Effector CD8-positive, alpha-beta T cell (primary cell): ENCODE data around the gene IL1RL2.

Experiments used
- DNase-seq: peaks from one replicate; lab custom pipeline; 2025; lab: John Stamatoyannopoulos, UW

IL1RL2 gene

GRCh38 chr2:102194609-102195268, 7.9 kb downstream of the IL1RL2 start:
- DNase-seq, result no peak

- no peak for DNase-seq
These were observed 10.7 kb downstream of the IL1RL2 start for GRCh38 chr2:102197389-102198137.

GRCh38 chr2:102200539-102200938, 13.7 kb downstream of the IL1RL2 start:
- no peak for DNase-seq

- no peak for DNase-seq
These were observed 17.8 kb downstream of the IL1RL2 start for GRCh38 chr2:102204638-102205037.

GRCh38 chr2:102206666-102207341, 20.0 kb downstream of the IL1RL2 start:
- no peak for DNase-seq

GRCh38 chr2:102208774-102209173, 22.0 kb downstream of the IL1RL2 start:
- no peak for DNase-seq

GRCh38 chr2:102209474-102209873, 22.7 kb downstream of the IL1RL2 start:
- no peak for DNase-seq

- no peak for DNase-seq
These were observed 30.2 kb downstream of the IL1RL2 start for GRCh38 chr2:102217032-102217431.

GRCh38 chr2:102224824-102225739, 38.3 kb downstream of the IL1RL2 start:
- DNase-seq, result no peak

GRCh38 chr2:102226171-102226570, 39.3 kb downstream of the IL1RL2 start:
- no peak for DNase-seq

- no peak for DNase-seq
These were observed 40.0 kb downstream of the IL1RL2 start for GRCh38 chr2:102226612-102227391.

- no peak for DNase-seq
These were observed 42.4 kb downstream of the IL1RL2 start for GRCh38 chr2:102229141-102229769.

GRCh38 chr2:102230410-102230909, 43.6 kb downstream of the IL1RL2 start:
- no peak for DNase-seq

- no peak for DNase-seq
These were observed 46.5 kb downstream of the IL1RL2 start for GRCh38 chr2:102233132-102233884.

GRCh38 chr2:102235042-102235473, 48.2 kb downstream of the IL1RL2 start:
- no peak for DNase-seq

- DNase-seq, result no peak
These were observed 48.7 kb downstream of the IL1RL2 start for GRCh38 chr2:102235491-102235890.

- DNase-seq, result no peak
These were observed 49.3 kb downstream of the IL1RL2 start for GRCh38 chr2:102236132-102236531.

GRCh38 chr2:102237176-102237575, 50.4 kb downstream of the IL1RL2 start:
- DNase-seq, result no peak

- no peak for DNase-seq
These were observed 51.4 kb downstream of the IL1RL2 start for GRCh38 chr2:102238039-102238756.
